CD4-positive, CD25-positive, alpha-beta regulatory T cell (primary cell): ENCODE results near the gene LAMB1. TPM values are rescaled to one million over a fixed set of nuclear protein-coding genes. Genes with fewer than 3 reads are reported as not detected.
"Not testable (repeated sequence)": the region's sequence is repeated elsewhere in the genome, so short reads cannot be mapped to it uniquely, and the experiment has no call there.

ENCODE experiments used
- ATAC-seq, 2 donors: fragments of 150-1000 bp; cut with Tn5 transposase; one replicate each; pipeline ENCODE4 v1.10.0; 2021; ENCODE audit warnings: low read depth in 2 of 2, moderate number of reproducible peaks in 2 of 2, moderate library complexity in 1 of 2
- DNase-seq, 3 donors: peaks; one replicate each; pipeline versions ENCODE4 v3.0.0 to v3.0.0-alpha.2; 2012 to 2022; ENCODE audit warnings: mixed read lengths in 1 of 3
- H3K27ac ChIP-seq: one replicate; pipeline ENCODE4 v1.7.0; 2013; ENCODE audit warnings: mild to moderate bottlenecking, low read length; ENCODE audit not compliant: insufficient read depth, poor library complexity, severe bottlenecking
- H3K27me3 ChIP-seq: one replicate; pipeline ENCODE4 v1.7.0; 2013; ENCODE audit warnings: low read length; ENCODE audit not compliant: control insufficient read depth, insufficient read depth
- H3K36me3 ChIP-seq: one replicate; pipeline ENCODE4 v1.7.0; 2013; ENCODE audit warnings: mild to moderate bottlenecking, low read length, moderate library complexity; ENCODE audit not compliant: control insufficient read depth, insufficient read depth
- H3K4me1 ChIP-seq: 2 replicates; pipeline ENCODE4 v1.7.0; 2013; ENCODE audit warnings: mild to moderate bottlenecking, low read length; ENCODE audit not compliant: insufficient read depth, control insufficient read depth, poor library complexity, severe bottlenecking
- H3K4me3 ChIP-seq: one replicate; pipeline ENCODE4 v1.7.0; 2013; ENCODE audit warnings: low read depth, mild to moderate bottlenecking, low read length, moderate library complexity
- H3K9me3 ChIP-seq, 2 experiments: 1 replicate in 1 of 2; 2 replicates in 1 of 2; pipeline ENCODE4 v1.7.0; 2013; ENCODE audit warnings: low read length in 2 of 2, mild to moderate bottlenecking in 1 of 2, moderate library complexity in 1 of 2; ENCODE audit not compliant: control insufficient read depth in 2 of 2
- H3K27ac Mint-ChIP-seq, 3 donors: one replicate each; pipeline ENCODE4 v1.8.0; 2020 to 2022; ENCODE audit warnings: mild to moderate bottlenecking in 3 of 3, mixed read lengths in 3 of 3, moderate library complexity in 2 of 3
- H3K27me3 Mint-ChIP-seq: one replicate; pipeline ENCODE4 v1.8.0; 2022; ENCODE audit warnings: mild to moderate bottlenecking, mixed read lengths
- H3K36me3 Mint-ChIP-seq: one replicate; pipeline ENCODE4 v1.8.0; 2020; ENCODE audit warnings: mixed read lengths
- H3K4me1 Mint-ChIP-seq, 4 donors: one replicate each; pipeline ENCODE4 v1.8.0; 2020 to 2022; ENCODE audit warnings: mixed read lengths in 4 of 4, mild to moderate bottlenecking in 1 of 4
- H3K4me3 Mint-ChIP-seq, 4 donors: one replicate each; pipeline ENCODE4 v1.8.0; 2020 to 2022; ENCODE audit warnings: mild to moderate bottlenecking in 4 of 4, mixed read lengths in 4 of 4, moderate library complexity in 3 of 4
- H3K9me3 Mint-ChIP-seq, 7 donors: one replicate each; pipeline ENCODE4 v1.8.0; 2020 to 2022; ENCODE audit warnings: mixed read lengths in 7 of 7, mild to moderate bottlenecking in 3 of 7, moderate library complexity in 2 of 7
- polyA plus RNA-seq, 4 donors: library from polyadenylated mRNA; unstranded; fragments of 300-500 nt; fragmentation: Illumina TruSeq; gene quantifications; one replicate each; pipeline ENCODE4 v1.2.3, GENCODE V29; 2021
- total RNA-seq: library from RNA; stranded (reverse); gene quantifications from one replicate; pipeline ENCODE4 v1.2.3, GENCODE V29; 2022

LAMB1 gene
- total and polyA plus RNA-seq, 5 donors from 2014 or later, result 0.24 to 0.82 (median 0.62) TPM; not detected in 1

DNA sequence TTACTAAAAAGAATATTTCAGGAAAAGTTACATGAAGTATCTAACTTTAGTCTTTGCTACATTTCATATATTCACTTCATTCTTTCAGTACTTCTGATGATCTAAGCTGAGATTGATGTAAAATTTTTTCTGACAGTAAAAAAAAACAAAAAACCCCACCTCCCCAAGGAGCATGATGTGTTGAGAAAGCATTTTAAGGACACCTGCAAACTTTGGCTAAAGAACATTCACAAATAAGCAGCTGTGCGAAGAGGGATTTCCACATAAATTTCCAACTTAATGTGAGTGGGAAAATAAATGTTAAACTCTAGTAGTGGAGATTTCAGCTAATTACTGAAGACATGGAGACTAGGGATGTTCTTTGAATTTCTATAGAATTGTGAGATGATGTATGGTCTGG is 76.5 kb downstream of the LAMB1 start:
- Histone ChIP-seq H3K4me3 (no peak overlapping the region), H3K9me3 (no peaks in the 10 kb centered on the region), H3K36me3 (peaks cover 19% of the 10 kb centered on the region), H3K27ac (no peak overlapping the region), H3K4me1 (peaks cover 17% of the 10 kb centered on the region), H3K27me3 (no peaks in the 10 kb centered on the region)
- no peaks in the 10 kb centered on the region for H3K27me3 Mint-ChIP-seq
- peaks cover 39% of the 10 kb centered on the region for H3K36me3 Mint-ChIP-seq
- ATAC-seq (no peak), DNase-seq (no peak)
- H3K27ac Mint-ChIP-seq, result peak overlapping the region in 2 of 3 donors; percentile 53 to 56
- no peaks in the 10 kb centered on the region for H3K9me3 Mint-ChIP-seq
- peaks cover 25 to 51% (median 39%) of the 10 kb centered on the region in 4 donors for H3K4me1 Mint-ChIP-seq
- H3K4me3 Mint-ChIP-seq, result no peak overlapping the region

DNA sequence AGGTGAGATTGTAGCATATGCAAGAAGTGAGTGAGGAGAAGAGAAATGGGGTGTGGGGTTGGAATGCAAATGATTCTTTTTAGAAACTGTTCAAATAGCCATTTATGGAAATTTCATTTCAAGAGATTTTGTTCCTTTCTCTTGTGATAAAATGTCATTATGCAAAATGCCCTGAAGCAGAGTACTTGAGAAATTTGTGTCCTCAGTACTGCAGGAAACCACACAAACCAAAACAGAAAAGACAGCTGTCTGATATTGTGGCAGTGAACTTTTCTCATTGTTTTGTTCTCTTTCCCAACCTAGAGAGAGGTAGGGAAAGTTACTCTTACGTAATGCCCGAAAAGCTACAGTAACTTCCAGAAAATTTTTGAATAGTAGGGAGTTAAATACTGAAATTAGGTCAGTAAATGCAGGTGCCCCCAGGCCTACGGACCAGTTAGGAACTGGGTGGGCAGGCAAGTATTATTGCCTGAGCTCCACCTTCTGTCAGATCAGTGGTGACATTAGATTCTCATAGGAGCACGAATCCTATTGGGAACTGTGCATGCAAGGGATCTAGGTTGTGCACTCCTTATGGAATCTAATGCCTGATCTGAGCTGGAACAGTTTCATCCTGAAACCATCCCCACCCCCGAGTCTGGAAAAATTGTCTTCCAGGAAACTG is 78.0 kb downstream of the LAMB1 start:
- peak overlapping the region; percentile 0 to 91 (median 11) for H3K27ac Mint-ChIP-seq
- ATAC-seq, result no peak
- Histone ChIP-seq H3K27me3 (no peaks in the 10 kb centered on the region), H3K36me3 (peaks cover 29% of the 10 kb centered on the region), H3K4me1 (peaks cover 17% of the 10 kb centered on the region), H3K9me3 (no peaks in the 10 kb centered on the region), H3K27ac (peak overlapping the region; percentile 35), H3K4me3 (peak overlapping the region; percentile 53)
- H3K4me3 Mint-ChIP-seq, result peak overlapping the region; percentile 0 to 47 (median 12)
- H3K36me3 Mint-ChIP-seq, result peaks cover 52% of the 10 kb centered on the region
- no peaks in the 10 kb centered on the region for H3K9me3 Mint-ChIP-seq
- peak in 2 of 3 donors; percentile 9 to 39 for DNase-seq
- H3K27me3 Mint-ChIP-seq, result no peaks in the 10 kb centered on the region
- peaks cover 30 to 57% (median 43%) of the 10 kb centered on the region in 4 donors for H3K4me1 Mint-ChIP-seq

DNA sequence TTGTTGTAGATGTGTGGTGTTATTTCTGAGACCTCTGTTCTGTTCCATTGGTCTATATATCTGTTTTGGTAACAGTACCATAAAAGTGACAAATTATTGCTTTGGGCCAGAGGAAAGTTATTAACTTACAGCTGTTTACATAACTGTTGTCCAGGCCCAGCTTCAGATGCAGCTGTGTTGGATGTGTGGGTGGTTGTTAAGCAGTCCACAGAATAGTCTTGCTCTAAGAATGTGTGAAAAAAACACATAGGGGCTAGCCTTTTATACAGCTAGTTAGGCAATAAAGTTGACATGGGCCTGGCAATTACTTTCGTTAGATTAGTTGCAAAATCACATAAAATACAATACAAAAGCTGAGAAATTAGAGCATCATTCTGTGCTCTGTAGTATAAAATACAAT is 80.1 kb downstream of the LAMB1 start:
- H3K36me3 Mint-ChIP-seq, result peaks cover 61% of the 10 kb centered on the region
- no peaks in the 10 kb centered on the region for H3K9me3 ChIP-seq
- no peak overlapping the region for H3K27ac ChIP-seq
- no peaks in the 10 kb centered on the region for H3K27me3 ChIP-seq
- H3K36me3 ChIP-seq, result peaks cover 50% of the 10 kb centered on the region
- no peaks in the 10 kb centered on the region for H3K9me3 Mint-ChIP-seq
- H3K4me1 Mint-ChIP-seq, result peaks cover 36 to 63% (median 45%) of the 10 kb centered on the region in 4 donors
- peaks cover 17% of the 10 kb centered on the region for H3K4me1 ChIP-seq
- no peaks in the 10 kb centered on the region for H3K27me3 Mint-ChIP-seq
- no peak overlapping the region for H3K4me3 Mint-ChIP-seq
- ATAC-seq, result no peak
- H3K4me3 ChIP-seq, result no peak overlapping the region
- peak overlapping the region in 1 of 3 donors; percentile 56 for H3K27ac Mint-ChIP-seq
- DNase-seq, result no peak

DNA sequence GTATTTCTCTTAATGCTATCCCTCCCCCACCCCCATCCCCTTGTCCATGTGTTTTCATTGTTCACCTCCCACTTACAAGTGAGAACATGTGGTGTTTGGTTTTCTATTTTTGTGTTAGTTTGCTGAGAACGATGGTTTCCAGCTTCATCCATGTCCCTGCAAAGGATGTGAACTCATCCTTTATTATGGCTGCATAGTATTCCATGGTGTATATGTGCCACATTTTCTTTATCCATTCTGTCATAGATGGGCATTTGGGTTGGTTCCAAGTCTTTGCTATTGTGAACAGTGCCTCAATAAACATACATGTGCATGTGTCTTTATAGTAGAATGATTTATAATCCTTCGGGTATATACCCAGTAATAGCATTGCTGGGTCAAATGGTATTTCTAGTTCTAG is 81.1 kb downstream of the LAMB1 start:
- H3K27ac ChIP-seq, H3K27me3 Mint-ChIP-seq, DNase-seq, ATAC-seq, H3K4me3 ChIP-seq, H3K4me3 Mint-ChIP-seq, H3K9me3 Mint-ChIP-seq, H3K27me3 ChIP-seq, H3K9me3 ChIP-seq, H3K27ac Mint-ChIP-seq: not testable (repeated sequence)
- peaks cover 36 to 63% (median 44%) of the 10 kb centered on the region in 4 donors for H3K4me1 Mint-ChIP-seq
- H3K36me3 ChIP-seq, result peaks cover 56% of the 10 kb centered on the region
- peaks cover 17% of the 10 kb centered on the region for H3K4me1 ChIP-seq
- H3K36me3 Mint-ChIP-seq, result peaks cover 63% of the 10 kb centered on the region

DNA sequence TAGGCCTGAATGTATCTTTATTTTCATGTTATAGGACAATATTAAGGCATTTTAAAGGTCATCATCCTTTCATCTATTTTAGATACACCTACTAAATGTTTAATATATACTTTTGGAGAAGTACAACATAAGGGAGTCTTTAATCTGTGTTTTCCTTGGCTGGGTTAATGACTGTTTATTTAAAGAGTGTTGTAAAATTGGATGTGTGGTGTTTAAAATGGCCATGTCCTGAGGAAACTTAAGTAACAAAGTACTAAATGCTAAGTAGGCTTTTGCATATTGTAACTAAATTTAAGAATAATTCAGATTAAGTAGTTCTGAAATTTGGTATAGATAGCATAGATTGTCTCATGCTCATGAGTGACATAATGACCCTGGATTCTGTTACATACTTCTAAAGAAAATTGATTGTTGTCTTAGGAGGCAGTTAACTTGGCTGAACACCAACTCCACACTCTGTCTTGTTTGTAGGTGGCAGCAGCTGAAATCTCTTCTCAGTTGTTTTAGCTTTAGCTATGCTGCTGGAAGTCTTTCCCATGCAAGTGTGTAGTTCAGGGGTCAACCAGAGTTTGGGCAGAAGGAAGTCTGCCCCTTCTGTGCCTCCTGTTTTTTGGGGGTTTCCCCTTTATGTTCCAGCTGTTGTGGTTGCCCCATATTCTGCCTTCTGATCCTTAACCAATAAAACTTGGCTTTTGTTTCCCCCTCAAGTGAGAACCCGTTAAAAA is 82.8 kb downstream of the LAMB1 start:
- no peak overlapping the region for H3K4me3 Mint-ChIP-seq
- no peak overlapping the region for H3K27ac ChIP-seq
- H3K27me3 ChIP-seq, result no peaks in the 10 kb centered on the region
- no peaks in the 10 kb centered on the region for H3K9me3 Mint-ChIP-seq
- DNase-seq (no peak), ATAC-seq (no peak)
- no peak overlapping the region for H3K4me3 ChIP-seq
- no peaks in the 10 kb centered on the region for H3K9me3 ChIP-seq
- peaks cover 70% of the 10 kb centered on the region for H3K36me3 ChIP-seq
- H3K4me1 ChIP-seq, result peaks cover 17% of the 10 kb centered on the region
- no peaks in the 10 kb centered on the region for H3K27me3 Mint-ChIP-seq
- peaks cover 60% of the 10 kb centered on the region for H3K36me3 Mint-ChIP-seq
- H3K4me1 Mint-ChIP-seq, result peaks cover 31 to 48% (median 35%) of the 10 kb centered on the region in 4 donors
- peak overlapping the region in 1 of 3 donors; percentile 25 for H3K27ac Mint-ChIP-seq

DNA sequence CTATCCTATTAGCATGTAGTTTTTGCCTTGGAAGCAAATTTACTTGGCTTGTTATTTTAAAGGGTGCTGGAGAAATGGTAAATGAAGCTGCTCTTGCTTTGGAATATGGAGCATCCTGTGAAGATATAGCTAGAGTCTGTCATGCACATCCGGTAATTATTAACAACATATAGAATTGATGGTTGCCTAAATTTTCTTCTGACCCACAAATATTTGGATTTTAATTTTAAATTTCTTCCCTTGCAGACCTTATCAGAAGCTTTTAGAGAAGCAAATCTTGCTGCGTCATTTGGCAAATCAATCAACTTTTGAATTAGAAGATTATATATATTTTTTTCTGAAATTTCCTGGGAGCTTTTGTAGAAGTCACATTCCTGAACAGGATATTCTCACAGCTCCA is 84.0 kb downstream of the LAMB1 start:
- ATAC-seq, result no peak
- Histone ChIP-seq H3K27me3 (no peaks in the 10 kb centered on the region), H3K4me1 (peaks cover 5% of the 10 kb centered on the region), H3K9me3 (no peaks in the 10 kb centered on the region), H3K4me3 (no peak overlapping the region), H3K36me3 (peaks cover 69% of the 10 kb centered on the region), H3K27ac (no peak overlapping the region)
- no peaks in the 10 kb centered on the region for H3K9me3 Mint-ChIP-seq
- peaks cover 65% of the 10 kb centered on the region for H3K36me3 Mint-ChIP-seq
- no peak overlapping the region for H3K27ac Mint-ChIP-seq
- H3K4me3 Mint-ChIP-seq, result no peak overlapping the region
- no peaks in the 10 kb centered on the region for H3K27me3 Mint-ChIP-seq
- H3K4me1 Mint-ChIP-seq, result peaks cover 27 to 44% (median 33%) of the 10 kb centered on the region in 4 donors
- DNase-seq, result no peak

DNA sequence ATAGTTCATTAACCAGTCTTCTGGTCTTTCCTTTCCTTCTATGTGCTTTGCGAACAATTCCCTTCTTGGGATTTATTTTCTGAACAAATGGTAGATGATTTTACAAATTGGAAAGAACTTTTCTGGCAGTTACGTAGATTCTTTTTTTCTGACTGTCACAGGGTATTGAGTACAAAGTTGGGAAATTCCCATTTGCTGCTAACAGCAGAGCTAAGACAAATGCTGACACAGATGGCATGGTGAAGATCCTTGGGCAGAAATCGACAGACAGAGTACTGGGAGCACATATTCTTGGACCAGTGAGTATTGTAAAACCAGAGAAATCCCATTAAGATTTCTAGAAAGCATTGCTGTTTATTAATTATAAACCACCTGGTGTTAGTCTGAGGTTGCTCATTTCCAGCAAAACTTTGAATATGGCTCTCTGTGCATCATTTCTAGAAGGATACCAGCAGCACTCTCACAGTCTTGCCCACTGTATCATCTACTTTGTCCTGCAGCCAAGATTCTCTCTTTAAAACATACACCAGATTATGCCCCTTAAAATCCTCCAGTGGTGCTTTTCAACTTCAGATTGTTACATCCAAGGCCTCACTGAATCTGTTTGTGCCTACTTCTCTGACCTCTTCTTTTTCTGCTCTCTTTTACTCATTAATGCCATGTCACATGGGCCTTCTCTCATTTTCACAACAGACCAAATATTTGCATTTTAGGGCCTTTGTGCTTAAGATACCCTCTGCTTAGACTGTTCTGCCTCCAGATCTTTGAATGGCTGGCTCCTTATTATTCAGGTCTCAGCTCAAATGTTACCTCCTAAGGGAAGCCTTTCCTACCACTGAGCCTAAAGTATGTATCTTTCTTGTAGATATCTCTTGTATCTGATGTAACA is 85.0 kb downstream of the LAMB1 start:
- Mint-ChIP-seq H3K27me3 (no peaks in the 10 kb centered on the region), H3K9me3 (no peaks in the 10 kb centered on the region), H3K27ac (peak overlapping the region in 2 of 3 donors; percentile 23 to 52), H3K4me3 (no peak overlapping the region), H3K4me1 (peaks cover 31 to 41% (median 36%) of the 10 kb centered on the region in 4 donors), H3K36me3 (peaks cover 73% of the 10 kb centered on the region)
- no peak for DNase-seq
- Histone ChIP-seq H3K9me3 (no peaks in the 10 kb centered on the region), H3K27ac (no peak overlapping the region), H3K36me3 (peaks cover 66% of the 10 kb centered on the region), H3K27me3 (no peaks in the 10 kb centered on the region), H3K4me3 (no peak overlapping the region), H3K4me1 (no peaks in the 10 kb centered on the region)
- ATAC-seq, result no peak
